GM18868 (cell line): ENCODE measurements around the gene BANF1.

ENCODE experiments used
- ATAC-seq: cut with Tn5 transposase; IDR thresholded peaks from one replicate; pipeline ENCODE4 v1.9.1; 2021; ENCODE audit warnings: mild to moderate bottlenecking, moderate library complexity; ENCODE audit not compliant: unreplicated experiment

Gene BANF1

GRCh38 chr11:65977621-65978390 is 24.5 kb upstream of the BANF1 start:
- ATAC-seq: no peak

- ATAC-seq: no peak
Measured at GRCh38 chr11:65978391-65979238, 23.7 kb upstream of the BANF1 start.

- no peak for ATAC-seq
Measured at GRCh38 chr11:65979261-65979759, 23.0 kb upstream of the BANF1 start.

GRCh38 chr11:65981101-65981740 is 21.1 kb upstream of the BANF1 start:
- ATAC-seq: no peak

- no peak for ATAC-seq
Measured at GRCh38 chr11:65981972-65982823, 20.1 kb upstream of the BANF1 start.

- no peak for ATAC-seq
Measured at GRCh38 chr11:65982824-65983588, 19.3 kb upstream of the BANF1 start.

- no peak for ATAC-seq
Measured at GRCh38 chr11:65983589-65983987, 18.7 kb upstream of the BANF1 start.

- ATAC-seq: no peak
Measured at GRCh38 chr11:65987336-65987735, 15.0 kb upstream of the BANF1 start.

GRCh38 chr11:65988791-65989592 is 13.3 kb upstream of the BANF1 start:
- ATAC-seq: peak; percentile 84

GRCh38 chr11:65992056-65992455 is 10.2 kb upstream of the BANF1 start:
- no peak for ATAC-seq

- no peak for ATAC-seq
Measured at GRCh38 chr11:65997286-65997685, 5.0 kb upstream of the BANF1 start.

- ATAC-seq: peak; percentile 45
Measured at GRCh38 chr11:66002648-66003225, 434 bp downstream of the BANF1 start.

- no peak for ATAC-seq
Measured at GRCh38 chr11:66003291-66003690, 988 bp downstream of the BANF1 start.

- no peak for ATAC-seq
Measured at GRCh38 chr11:66004186-66004585, 1.9 kb downstream of the BANF1 start.

GRCh38 chr11:66006134-66006890 is 4.0 kb downstream of the BANF1 start:
- no peak for ATAC-seq

GRCh38 chr11:66006891-66007176 is 4.5 kb downstream of the BANF1 start:
- ATAC-seq: no peak

- no peak for ATAC-seq
Measured at GRCh38 chr11:66007201-66007634, 4.9 kb downstream of the BANF1 start.

GRCh38 chr11:66008095-66008467 is 5.8 kb downstream of the BANF1 start:
- ATAC-seq: no peak
